GM10847 (cell line): ENCODE results near the gene RPS13.

Experiments
- POLR2A ChIP-seq: IDR thresholded peaks from 2 replicates; pipeline ENCODE4 v1.6.1; 2011; ENCODE audit not compliant: insufficient read length; ENCODE audit errors: extremely low read depth

The RPS13 gene

GRCh38 chr11:17077520-17078401 lies at the start of gene RPS13:
RPS13 (minus strand) TSS chr11:17077667; CDS start chr11:17077641, 26 bp downstream.
- peak; percentile 91 for TF ChIP-seq POLR2A

GRCh38 chr11:17121981-17122380 lies 44.5 kb upstream of the RPS13 start:
- no peak for TF ChIP-seq POLR2A

- no peak for TF ChIP-seq POLR2A
Measured at GRCh38 chr11:17117262-17117661, 39.8 kb upstream of the RPS13 start.

- TF ChIP-seq POLR2A = no peak
Measured at GRCh38 chr11:17116117-17116516, 38.6 kb upstream of the RPS13 start.

GRCh38 chr11:17102462-17102861 lies 25.0 kb upstream of the RPS13 start:
- no peak for TF ChIP-seq POLR2A

GRCh38 chr11:17098658-17099057 lies 21.2 kb upstream of the RPS13 start:
- TF ChIP-seq POLR2A = no peak

GRCh38 chr11:17098038-17098437 lies 20.6 kb upstream of the RPS13 start:
- no peak for TF ChIP-seq POLR2A

- TF ChIP-seq POLR2A = no peak
Measured at GRCh38 chr11:17077240-17077519, 287 bp downstream of the RPS13 start.

- TF ChIP-seq POLR2A = no peak
Measured at GRCh38 chr11:17076517-17077239, 789 bp downstream of the RPS13 start.

- TF ChIP-seq POLR2A = no peak
Measured at GRCh38 chr11:17075506-17075905, 2.0 kb downstream of the RPS13 start.

- TF ChIP-seq POLR2A = no peak
Measured at GRCh38 chr11:17073370-17074027, 4.0 kb downstream of the RPS13 start.

GRCh38 chr11:17067417-17067816 lies 10.1 kb downstream of the RPS13 start:
- TF ChIP-seq POLR2A = no peak

GRCh38 chr11:17066691-17067090 lies 10.8 kb downstream of the RPS13 start:
- TF ChIP-seq POLR2A = no peak

- no peak for TF ChIP-seq POLR2A
Measured at GRCh38 chr11:17063171-17064002, 14.1 kb downstream of the RPS13 start.

GRCh38 chr11:17046690-17047089 lies 30.8 kb downstream of the RPS13 start:
- TF ChIP-seq POLR2A = no peak
